ENCODE measurements around the gene CAP1. TPM values are rescaled to one million over a fixed set of nuclear protein-coding genes. Genes with fewer than 3 reads are reported as not detected.

The CAP1 gene
- total and polyA plus RNA-seq, 9 of the 15 experiments (the other 6 are each of a cell fraction or from before 2014, with no cell fraction given), result 230 to 658 (median 281) TPM

DNA sequence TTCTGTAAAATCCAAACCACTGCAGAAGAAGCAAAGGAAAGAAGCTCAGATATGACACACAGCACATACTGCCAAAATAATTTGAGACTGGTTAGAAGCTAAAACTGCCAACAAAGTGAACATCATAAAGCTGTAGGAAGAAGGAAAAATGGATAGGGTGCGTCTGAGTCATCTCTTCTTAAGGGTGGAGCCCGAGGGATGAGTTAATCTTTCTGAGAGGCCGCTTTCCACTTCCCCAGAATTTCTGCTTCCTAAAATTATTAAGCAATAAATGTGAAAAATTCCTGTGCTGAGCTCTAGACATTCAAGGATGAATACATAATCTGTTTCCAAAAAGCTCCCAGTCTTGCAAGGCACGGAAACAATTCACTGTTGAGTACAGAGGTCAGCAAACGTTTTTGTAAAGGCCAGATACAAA, 36.4 kb downstream of the CAP1 start (continued):
- TF ChIP-seq C11orf30 (IDR thresholded peaks at IDR 0.05; ENCODE audit: low read depth) (peak; percentile 33; the same call in 1 of the 2 replicates), ZNF444 (CRISPR knock-in tag; IDR thresholded peaks at IDR 0.05) (no peak), PHF20 (IDR thresholded peaks at IDR 0.05; ENCODE audit: partially characterized antibody) (no peak), LCOR (CRISPR knock-in tag; IDR thresholded peaks at IDR 0.05) (0 out of 2 replicates have a peak, but pooled peaks have one; percentile 23), ZNF764 (CRISPR knock-in tag; IDR thresholded peaks at IDR 0.05; ENCODE audit: low read depth) (no peak), ZNF124 (CRISPR knock-in tag; IDR thresholded peaks at IDR 0.05) (no peak), DPF2 (IDR thresholded peaks at IDR 0.05) (peak; percentile 41; the same call in 1 of the 2 replicates), XRCC5 (IDR thresholded peaks at IDR 0.05; ENCODE audit: low read depth, low read length) (no peak), MAFF (IDR thresholded peaks at IDR 0.05; ENCODE audit: low read length) (no peak), NELFE (IDR thresholded peaks at IDR 0.05; ENCODE audit: insufficient read depth, insufficient read length) (no peak), MXI1 (IDR thresholded peaks at IDR 0.05; ENCODE audit: low read depth, low read length) (no peak), ZNF175 (CRISPR knock-in tag; IDR thresholded peaks at IDR 0.05; ENCODE audit: low read depth) (peak; percentile 44; the same call in 1 of the 2 replicates), ATF7 (IDR thresholded peaks at IDR 0.05) (0 out of 2 replicates have a peak, but pooled peaks have one; percentile 42)
- TF ChIP-seq, protein P1, sequence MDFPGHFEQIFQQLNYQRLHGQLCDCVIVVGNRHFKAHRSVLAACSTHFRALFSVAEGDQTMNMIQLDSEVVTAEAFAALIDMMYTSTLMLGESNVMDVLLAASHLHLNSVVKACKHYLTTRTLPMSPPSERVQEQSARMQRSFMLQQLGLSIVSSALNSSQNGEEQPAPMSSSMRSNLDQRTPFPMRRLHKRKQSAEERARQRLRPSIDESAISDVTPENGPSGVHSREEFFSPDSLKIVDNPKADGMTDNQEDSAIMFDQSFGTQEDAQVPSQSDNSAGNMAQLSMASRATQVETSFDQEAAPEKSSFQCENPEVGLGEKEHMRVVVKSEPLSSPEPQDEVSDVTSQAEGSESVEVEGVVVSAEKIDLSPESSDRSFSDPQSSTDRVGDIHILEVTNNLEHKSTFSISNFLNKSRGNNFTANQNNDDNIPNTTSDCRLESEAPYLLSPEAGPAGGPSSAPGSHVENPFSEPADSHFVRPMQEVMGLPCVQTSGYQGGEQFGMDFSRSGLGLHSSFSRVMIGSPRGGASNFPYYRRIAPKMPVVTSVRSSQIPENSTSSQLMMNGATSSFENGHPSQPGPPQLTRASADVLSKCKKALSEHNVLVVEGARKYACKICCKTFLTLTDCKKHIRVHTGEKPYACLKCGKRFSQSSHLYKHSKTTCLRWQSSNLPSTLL (IDR thresholded peaks at IDR 0.05), result no peak
- TF ChIP-seq, protein P2, sequence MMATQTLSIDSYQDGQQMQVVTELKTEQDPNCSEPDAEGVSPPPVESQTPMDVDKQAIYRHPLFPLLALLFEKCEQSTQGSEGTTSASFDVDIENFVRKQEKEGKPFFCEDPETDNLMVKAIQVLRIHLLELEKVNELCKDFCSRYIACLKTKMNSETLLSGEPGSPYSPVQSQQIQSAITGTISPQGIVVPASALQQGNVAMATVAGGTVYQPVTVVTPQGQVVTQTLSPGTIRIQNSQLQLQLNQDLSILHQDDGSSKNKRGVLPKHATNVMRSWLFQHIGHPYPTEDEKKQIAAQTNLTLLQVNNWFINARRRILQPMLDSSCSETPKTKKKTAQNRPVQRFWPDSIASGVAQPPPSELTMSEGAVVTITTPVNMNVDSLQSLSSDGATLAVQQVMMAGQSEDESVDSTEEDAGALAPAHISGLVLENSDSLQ (IDR thresholded peaks at IDR 0.05), result no peak
- TF ChIP-seq, protein P3, sequence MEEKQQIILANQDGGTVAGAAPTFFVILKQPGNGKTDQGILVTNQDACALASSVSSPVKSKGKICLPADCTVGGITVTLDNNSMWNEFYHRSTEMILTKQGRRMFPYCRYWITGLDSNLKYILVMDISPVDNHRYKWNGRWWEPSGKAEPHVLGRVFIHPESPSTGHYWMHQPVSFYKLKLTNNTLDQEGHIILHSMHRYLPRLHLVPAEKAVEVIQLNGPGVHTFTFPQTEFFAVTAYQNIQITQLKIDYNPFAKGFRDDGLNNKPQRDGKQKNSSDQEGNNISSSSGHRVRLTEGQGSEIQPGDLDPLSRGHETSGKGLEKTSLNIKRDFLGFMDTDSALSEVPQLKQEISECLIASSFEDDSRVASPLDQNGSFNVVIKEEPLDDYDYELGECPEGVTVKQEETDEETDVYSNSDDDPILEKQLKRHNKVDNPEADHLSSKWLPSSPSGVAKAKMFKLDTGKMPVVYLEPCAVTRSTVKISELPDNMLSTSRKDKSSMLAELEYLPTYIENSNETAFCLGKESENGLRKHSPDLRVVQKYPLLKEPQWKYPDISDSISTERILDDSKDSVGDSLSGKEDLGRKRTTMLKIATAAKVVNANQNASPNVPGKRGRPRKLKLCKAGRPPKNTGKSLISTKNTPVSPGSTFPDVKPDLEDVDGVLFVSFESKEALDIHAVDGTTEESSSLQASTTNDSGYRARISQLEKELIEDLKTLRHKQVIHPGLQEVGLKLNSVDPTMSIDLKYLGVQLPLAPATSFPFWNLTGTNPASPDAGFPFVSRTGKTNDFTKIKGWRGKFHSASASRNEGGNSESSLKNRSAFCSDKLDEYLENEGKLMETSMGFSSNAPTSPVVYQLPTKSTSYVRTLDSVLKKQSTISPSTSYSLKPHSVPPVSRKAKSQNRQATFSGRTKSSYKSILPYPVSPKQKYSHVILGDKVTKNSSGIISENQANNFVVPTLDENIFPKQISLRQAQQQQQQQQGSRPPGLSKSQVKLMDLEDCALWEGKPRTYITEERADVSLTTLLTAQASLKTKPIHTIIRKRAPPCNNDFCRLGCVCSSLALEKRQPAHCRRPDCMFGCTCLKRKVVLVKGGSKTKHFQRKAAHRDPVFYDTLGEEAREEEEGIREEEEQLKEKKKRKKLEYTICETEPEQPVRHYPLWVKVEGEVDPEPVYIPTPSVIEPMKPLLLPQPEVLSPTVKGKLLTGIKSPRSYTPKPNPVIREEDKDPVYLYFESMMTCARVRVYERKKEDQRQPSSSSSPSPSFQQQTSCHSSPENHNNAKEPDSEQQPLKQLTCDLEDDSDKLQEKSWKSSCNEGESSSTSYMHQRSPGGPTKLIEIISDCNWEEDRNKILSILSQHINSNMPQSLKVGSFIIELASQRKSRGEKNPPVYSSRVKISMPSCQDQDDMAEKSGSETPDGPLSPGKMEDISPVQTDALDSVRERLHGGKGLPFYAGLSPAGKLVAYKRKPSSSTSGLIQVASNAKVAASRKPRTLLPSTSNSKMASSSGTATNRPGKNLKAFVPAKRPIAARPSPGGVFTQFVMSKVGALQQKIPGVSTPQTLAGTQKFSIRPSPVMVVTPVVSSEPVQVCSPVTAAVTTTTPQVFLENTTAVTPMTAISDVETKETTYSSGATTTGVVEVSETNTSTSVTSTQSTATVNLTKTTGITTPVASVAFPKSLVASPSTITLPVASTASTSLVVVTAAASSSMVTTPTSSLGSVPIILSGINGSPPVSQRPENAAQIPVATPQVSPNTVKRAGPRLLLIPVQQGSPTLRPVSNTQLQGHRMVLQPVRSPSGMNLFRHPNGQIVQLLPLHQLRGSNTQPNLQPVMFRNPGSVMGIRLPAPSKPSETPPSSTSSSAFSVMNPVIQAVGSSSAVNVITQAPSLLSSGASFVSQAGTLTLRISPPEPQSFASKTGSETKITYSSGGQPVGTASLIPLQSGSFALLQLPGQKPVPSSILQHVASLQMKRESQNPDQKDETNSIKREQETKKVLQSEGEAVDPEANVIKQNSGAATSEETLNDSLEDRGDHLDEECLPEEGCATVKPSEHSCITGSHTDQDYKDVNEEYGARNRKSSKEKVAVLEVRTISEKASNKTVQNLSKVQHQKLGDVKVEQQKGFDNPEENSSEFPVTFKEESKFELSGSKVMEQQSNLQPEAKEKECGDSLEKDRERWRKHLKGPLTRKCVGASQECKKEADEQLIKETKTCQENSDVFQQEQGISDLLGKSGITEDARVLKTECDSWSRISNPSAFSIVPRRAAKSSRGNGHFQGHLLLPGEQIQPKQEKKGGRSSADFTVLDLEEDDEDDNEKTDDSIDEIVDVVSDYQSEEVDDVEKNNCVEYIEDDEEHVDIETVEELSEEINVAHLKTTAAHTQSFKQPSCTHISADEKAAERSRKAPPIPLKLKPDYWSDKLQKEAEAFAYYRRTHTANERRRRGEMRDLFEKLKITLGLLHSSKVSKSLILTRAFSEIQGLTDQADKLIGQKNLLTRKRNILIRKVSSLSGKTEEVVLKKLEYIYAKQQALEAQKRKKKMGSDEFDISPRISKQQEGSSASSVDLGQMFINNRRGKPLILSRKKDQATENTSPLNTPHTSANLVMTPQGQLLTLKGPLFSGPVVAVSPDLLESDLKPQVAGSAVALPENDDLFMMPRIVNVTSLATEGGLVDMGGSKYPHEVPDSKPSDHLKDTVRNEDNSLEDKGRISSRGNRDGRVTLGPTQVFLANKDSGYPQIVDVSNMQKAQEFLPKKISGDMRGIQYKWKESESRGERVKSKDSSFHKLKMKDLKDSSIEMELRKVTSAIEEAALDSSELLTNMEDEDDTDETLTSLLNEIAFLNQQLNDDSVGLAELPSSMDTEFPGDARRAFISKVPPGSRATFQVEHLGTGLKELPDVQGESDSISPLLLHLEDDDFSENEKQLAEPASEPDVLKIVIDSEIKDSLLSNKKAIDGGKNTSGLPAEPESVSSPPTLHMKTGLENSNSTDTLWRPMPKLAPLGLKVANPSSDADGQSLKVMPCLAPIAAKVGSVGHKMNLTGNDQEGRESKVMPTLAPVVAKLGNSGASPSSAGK (IDR thresholded peaks at IDR 0.05), result no peak
